Stimulated activated CD8-positive, alpha-beta memory T cell treated with anti-CD3 and anti-CD28 coated beads, Interleukin-12 subunit alpha, Interleukin-12 subunit beta, amount 100 ng/mL, for 1 hour (primary cell): ENCODE data around the gene OSBPL2.

Experiments
- DNase-seq: peaks from one replicate; pipeline ENCODE4 v3.0.0-alpha.2; 2020; ENCODE audit warnings: low read depth

OSBPL2 gene

GRCh38 chr20:62327726-62328495 is 89.6 kb downstream of the OSBPL2 start:
- no peak for DNase-seq

- no peak for DNase-seq
These were observed 90.5 kb downstream of the OSBPL2 start for GRCh38 chr20:62328684-62329388.

GRCh38 chr20:62329389-62330377 is 91.4 kb downstream of the OSBPL2 start:
- DNase-seq, result no peak

- DNase-seq, result no peak
These were observed 92.4 kb downstream of the OSBPL2 start for GRCh38 chr20:62330576-62331317.

- DNase-seq, result no peak
These were observed 93.0 kb downstream of the OSBPL2 start for GRCh38 chr20:62331347-62331746.

GRCh38 chr20:62332421-62332820 is 94.1 kb downstream of the OSBPL2 start:
- DNase-seq, result no peak

GRCh38 chr20:62332989-62333819 is 94.9 kb downstream of the OSBPL2 start:
- DNase-seq, result no peak

- DNase-seq, result no peak
These were observed 95.7 kb downstream of the OSBPL2 start for GRCh38 chr20:62333820-62334595.

- DNase-seq, result no peak
These were observed 96.6 kb downstream of the OSBPL2 start for GRCh38 chr20:62334881-62335280.

- no peak for DNase-seq
These were observed 97.2 kb downstream of the OSBPL2 start for GRCh38 chr20:62335532-62335931.

GRCh38 chr20:62336329-62336728 is 98.0 kb downstream of the OSBPL2 start:
- DNase-seq, result no peak

GRCh38 chr20:62336775-62337557 is 98.6 kb downstream of the OSBPL2 start:
- DNase-seq, result no peak

- no peak for DNase-seq
These were observed 99.4 kb downstream of the OSBPL2 start for GRCh38 chr20:62337558-62338293.

GRCh38 chr20:62338294-62338620 is 99.9 kb downstream of the OSBPL2 start:
- DNase-seq, result no peak

- DNase-seq, result no peak
These were observed 101.3 kb downstream of the OSBPL2 start for GRCh38 chr20:62339647-62340062.

GRCh38 chr20:62342910-62343309 is 104.6 kb downstream of the OSBPL2 start:
- DNase-seq, result no peak

GRCh38 chr20:62344092-62344491 is 105.8 kb downstream of the OSBPL2 start:
- DNase-seq, result no peak

GRCh38 chr20:62344782-62345181 is 106.5 kb downstream of the OSBPL2 start:
- no peak for DNase-seq
